ENCODE data around the gene DNAH8.

- no peak for TF ChIP-seq CTCF (conservative IDR thresholded peaks at IDR 0.05)
- TF ChIP-seq EZH2 (IDR thresholded peaks at IDR 0.05; ENCODE audit: low read depth) = no peak
Measured at GRCh38 chr6:38719358-38719757, 4.2 kb downstream of the DNAH8 start.

All from PC-9 (cell line).